Measurements from ENCODE around the gene TDRD12.
"Not testable (repeated sequence)": the region's sequence is repeated elsewhere in the genome, so short reads cannot be mapped to it uniquely, and the experiment has no call there.

Gene TDRD12

DNA sequence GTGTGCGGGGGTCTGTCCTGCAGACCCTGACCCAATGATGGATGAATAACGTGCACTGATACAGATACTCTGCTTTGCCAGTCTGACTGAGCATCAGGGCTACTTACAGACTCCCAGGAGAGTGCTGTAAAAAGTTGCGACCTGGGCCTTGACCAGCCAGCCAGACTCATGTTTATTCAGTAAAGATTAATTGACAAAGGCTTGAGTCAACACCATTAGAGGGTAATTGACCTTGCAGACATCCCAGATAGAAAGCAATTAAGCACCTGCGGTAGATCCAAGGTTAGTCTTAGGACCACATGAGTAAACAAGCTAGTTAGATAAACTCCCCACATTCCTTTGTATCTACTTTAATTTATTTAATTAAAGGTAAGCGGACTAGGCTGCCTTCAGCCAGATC is 17.6 kb upstream of the TDRD12 start:
- Histone ChIP-seq H3K4me3 (ENCODE audit: low read depth, low read length) (no peak overlapping the region), H3K27me3 (ENCODE audit: insufficient read depth, low read depth, severe bottlenecking) (no peaks in the 10 kb centered on the region), H3K36me3 (peaks cover 25% of the 10 kb centered on the region), H3K9me3 (ENCODE audit: severe bottlenecking) (peaks cover 6% of the 10 kb centered on the region), H3K27ac (no peak overlapping the region)
- no peak for TF ChIP-seq CTCF (IDR thresholded peaks at IDR 0.05; ENCODE audit: low read depth, low read length)
- no peak for DNase-seq

- H3K9me3 ChIP-seq (ENCODE audit: severe bottlenecking); H3K4me3 ChIP-seq (ENCODE audit: low read depth, low read length); DNase-seq; H3K27me3 ChIP-seq (ENCODE audit: insufficient read depth, low read depth, severe bottlenecking); H3K27ac ChIP-seq: not testable (repeated sequence)
- H3K36me3 ChIP-seq: peaks cover 22% of the 10 kb centered on the region
Observed at GRCh38 chr19:32704006-32704405, 15.6 kb upstream of the TDRD12 start.

DNA sequence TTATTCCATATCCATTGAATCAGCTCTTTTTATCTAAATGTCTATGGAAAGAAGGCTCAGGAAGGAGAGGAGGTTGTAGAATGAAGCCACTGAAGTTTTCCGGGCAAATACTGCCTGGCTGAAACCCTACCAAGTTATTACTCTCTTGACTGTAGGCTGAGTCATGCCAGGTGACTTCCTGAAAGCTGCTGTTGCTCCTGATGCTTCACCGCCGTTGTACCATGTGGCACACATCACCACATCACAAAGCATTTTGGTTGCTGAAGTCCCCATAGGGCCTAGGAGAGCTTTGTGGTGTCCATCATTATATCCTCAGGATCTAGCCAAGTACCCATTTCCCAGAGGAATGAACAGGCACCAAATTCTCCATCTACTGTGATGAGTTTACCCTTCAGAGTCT is 11.1 kb upstream of the TDRD12 start:
- Histone ChIP-seq H3K27ac (no peak overlapping the region), H3K4me3 (ENCODE audit: low read depth, low read length) (no peak overlapping the region), H3K9me3 (ENCODE audit: severe bottlenecking) (peaks cover 6% of the 10 kb centered on the region), H3K27me3 (ENCODE audit: insufficient read depth, low read depth, severe bottlenecking) (no peaks in the 10 kb centered on the region), H3K36me3 (peaks cover 26% of the 10 kb centered on the region)
- TF ChIP-seq CTCF (IDR thresholded peaks at IDR 0.05; ENCODE audit: low read depth, low read length): no peak
- no peak for DNase-seq

- H3K36me3 ChIP-seq: peaks cover 26% of the 10 kb centered on the region
- TF ChIP-seq CTCF (IDR thresholded peaks at IDR 0.05; ENCODE audit: low read depth, low read length): no peak
- no peak overlapping the region for H3K27ac ChIP-seq
- no peaks in the 10 kb centered on the region for H3K27me3 ChIP-seq (ENCODE audit: insufficient read depth, low read depth, severe bottlenecking)
- H3K4me3 ChIP-seq (ENCODE audit: low read depth, low read length): no peak overlapping the region
- peaks cover 2% of the 10 kb centered on the region for H3K9me3 ChIP-seq (ENCODE audit: severe bottlenecking)
- no peak for DNase-seq
Observed at GRCh38 chr19:32709032-32709431, 10.5 kb upstream of the TDRD12 start.

DNA sequence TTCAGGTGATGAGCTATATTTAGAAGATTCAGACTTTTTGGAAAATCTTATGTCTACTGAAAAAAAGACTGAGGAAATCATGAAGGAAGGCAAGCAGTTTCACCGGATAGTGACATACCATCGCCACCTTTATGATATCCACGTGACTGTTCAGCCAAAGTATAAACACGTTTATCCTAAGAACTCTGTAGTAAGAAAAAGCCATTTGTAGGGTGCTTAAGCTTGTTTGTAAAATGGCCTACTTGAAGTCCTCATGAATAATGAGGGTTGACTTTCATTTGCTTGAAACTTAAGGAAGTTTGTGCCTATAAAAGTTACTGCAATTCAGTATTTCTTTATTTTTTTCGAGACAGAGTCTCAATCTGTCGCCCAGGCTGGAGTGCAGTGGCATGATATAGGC is 7.8 kb upstream of the TDRD12 start:
- H3K27ac ChIP-seq: no peak overlapping the region
- no peak for DNase-seq
- no peak for TF ChIP-seq CTCF (IDR thresholded peaks at IDR 0.05; ENCODE audit: low read depth, low read length)
- no peaks in the 10 kb centered on the region for H3K27me3 ChIP-seq (ENCODE audit: insufficient read depth, low read depth, severe bottlenecking)
- no peaks in the 10 kb centered on the region for H3K9me3 ChIP-seq (ENCODE audit: severe bottlenecking)
- H3K4me3 ChIP-seq (ENCODE audit: low read depth, low read length): no peak overlapping the region
- peaks cover 18% of the 10 kb centered on the region; the same call in 1 of the 2 replicates for H3K36me3 ChIP-seq

GRCh38 chr19:32716203-32716602 is 3.4 kb upstream of the TDRD12 start:
- H3K36me3 ChIP-seq: peaks cover 14% of the 10 kb centered on the region; the same call in 1 of the 2 replicates
- not testable (repeated sequence) for H3K9me3 ChIP-seq (ENCODE audit: severe bottlenecking); H3K4me3 ChIP-seq (ENCODE audit: low read depth, low read length); H3K27me3 ChIP-seq (ENCODE audit: insufficient read depth, low read depth, severe bottlenecking); DNase-seq; H3K27ac ChIP-seq

- Histone ChIP-seq H3K9me3 (ENCODE audit: severe bottlenecking) (no peaks in the 10 kb centered on the region), H3K27ac (no peak overlapping the region)
Observed at GRCh38 chr19:32717496-32717895, 2.1 kb upstream of the TDRD12 start.

More at GRCh38 chr19:32717496-32717895, 2.1 kb upstream of the TDRD12 start:
- H3K27me3 ChIP-seq (ENCODE audit: insufficient read depth, low read depth, severe bottlenecking): no peaks in the 10 kb centered on the region
- H3K4me3 ChIP-seq (ENCODE audit: low read depth, low read length): no peak overlapping the region
- no peak for DNase-seq
- peaks cover 12% of the 10 kb centered on the region; the same call in 1 of the 2 replicates for H3K36me3 ChIP-seq
- no peak for TF ChIP-seq CTCF (IDR thresholded peaks at IDR 0.05; ENCODE audit: low read depth, low read length)

Measured in WERI-Rb-1 (cell line).